ENCODE data around the gene DRC7.

GRCh38 chr16:57646388-57647039 is 48.1 kb upstream of the DRC7 start:
- TF ChIP-seq, protein P1, sequence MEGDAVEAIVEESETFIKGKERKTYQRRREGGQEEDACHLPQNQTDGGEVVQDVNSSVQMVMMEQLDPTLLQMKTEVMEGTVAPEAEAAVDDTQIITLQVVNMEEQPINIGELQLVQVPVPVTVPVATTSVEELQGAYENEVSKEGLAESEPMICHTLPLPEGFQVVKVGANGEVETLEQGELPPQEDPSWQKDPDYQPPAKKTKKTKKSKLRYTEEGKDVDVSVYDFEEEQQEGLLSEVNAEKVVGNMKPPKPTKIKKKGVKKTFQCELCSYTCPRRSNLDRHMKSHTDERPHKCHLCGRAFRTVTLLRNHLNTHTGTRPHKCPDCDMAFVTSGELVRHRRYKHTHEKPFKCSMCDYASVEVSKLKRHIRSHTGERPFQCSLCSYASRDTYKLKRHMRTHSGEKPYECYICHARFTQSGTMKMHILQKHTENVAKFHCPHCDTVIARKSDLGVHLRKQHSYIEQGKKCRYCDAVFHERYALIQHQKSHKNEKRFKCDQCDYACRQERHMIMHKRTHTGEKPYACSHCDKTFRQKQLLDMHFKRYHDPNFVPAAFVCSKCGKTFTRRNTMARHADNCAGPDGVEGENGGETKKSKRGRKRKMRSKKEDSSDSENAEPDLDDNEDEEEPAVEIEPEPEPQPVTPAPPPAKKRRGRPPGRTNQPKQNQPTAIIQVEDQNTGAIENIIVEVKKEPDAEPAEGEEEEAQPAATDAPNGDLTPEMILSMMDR (IDR thresholded peaks at IDR 0.05) = no peak
- TF ChIP-seq POLR2A (IDR thresholded peaks at IDR 0.05) = no peak

Data from Peyer's patch (tissue), 4 donors.